Caco-2 (cell line): Measurements from ENCODE around the gene GIPC3. TPM values are rescaled to one million over a fixed set of nuclear protein-coding genes. Genes with fewer than 3 reads are reported as not detected.

Source experiments
- BruUV-seq: library from RNA; stranded (reverse); fragments of 400-500 nt; replicated peaks from 2 replicates; lab custom pipeline; 2021; lab: Mats Ljungman, UMichigan
- CTCF ChIA-PET: fragments of 300-600 bp; sonication (Branson Sonifier 250); formaldehyde crosslinking; loops from one replicate; lab custom pipeline; 2022; ENCODE audit warnings: antibody characterized with exemption; lab: Charles Lee
- POLR2A ChIA-PET: fragments of 300-600 bp; sonication (Branson Sonifier 250); formaldehyde crosslinking; loops from one replicate; lab custom pipeline; 2022; ENCODE audit warnings: antibody characterized with exemption; lab: Charles Lee
- DNase-seq, 2 experiments: peaks; one replicate each; pipeline versions ENCODE4 v3.0.0 to v3.0.0-alpha.2; 2020 to 2022
- H3K27me3 ChIP-seq: replicated peaks from 2 replicates; pipeline ENCODE4 v1.6.0; 2011; ENCODE audit warnings: low read length; ENCODE audit not compliant: control insufficient read depth, insufficient read depth
- H3K36me3 ChIP-seq: 2 replicates; pipeline ENCODE4 v1.5.1; 2011; ENCODE audit warnings: low read length; ENCODE audit not compliant: control insufficient read depth, insufficient read depth
- H3K4me1 ChIP-seq: fragments of 250-450 bp; sonication (Bioruptor Pico); 2 replicates; pipeline ENCODE4 v1.5.1; 2020; ENCODE audit warnings: mild to moderate bottlenecking
- H3K4me3 ChIP-seq: 2 replicates; pipeline ENCODE4 v1.5.1; 2011; ENCODE audit warnings: low read depth, mild to moderate bottlenecking, control low read depth, low read length
- H3K9me3 ChIP-seq: fragments of 250-450 bp; sonication (Bioruptor Pico); 2 replicates; pipeline ENCODE4 v1.5.1; 2020; ENCODE audit warnings: mild to moderate bottlenecking, moderate library complexity
- H3K27ac Mint-ChIP-seq: one replicate; pipeline ENCODE4 v1.8.0; 2022; ENCODE audit warnings: mixed read lengths; ENCODE audit not compliant: unreplicated experiment
- H3K27me3 Mint-ChIP-seq: one replicate; pipeline ENCODE4 v1.8.0; 2022; ENCODE audit warnings: mixed read lengths; ENCODE audit not compliant: insufficient read depth, unreplicated experiment
- H3K36me3 Mint-ChIP-seq: one replicate; pipeline ENCODE4 v1.8.0; 2022; ENCODE audit warnings: mild to moderate bottlenecking, mixed read lengths; ENCODE audit not compliant: insufficient read depth, unreplicated experiment
- H3K4me1 Mint-ChIP-seq: one replicate; pipeline ENCODE4 v1.8.0; 2022; ENCODE audit warnings: low read depth, mixed read lengths; ENCODE audit not compliant: unreplicated experiment
- H3K4me3 Mint-ChIP-seq: one replicate; pipeline ENCODE4 v1.8.0; 2022; ENCODE audit warnings: mild to moderate bottlenecking, moderate library complexity, mixed read lengths; ENCODE audit not compliant: unreplicated experiment
- H3K9me3 Mint-ChIP-seq: one replicate; pipeline ENCODE4 v1.8.0; 2022; ENCODE audit warnings: mixed read lengths; ENCODE audit not compliant: unreplicated experiment
- CTCF ChIP-seq, 2 experiments: fragments of 200-600 bp in 1 of 2; IDR thresholded peaks; 1 replicate in 1 of 2; 2 replicates in 1 of 2; pipeline versions ENCODE4 v1.5.1 to v1.8.0; 2011 to 2022; ENCODE audit warnings: antibody characterized with exemption in 1 of 2, control low read depth in 1 of 2, inconsistent platforms in 1 of 2, low read depth in 1 of 2, low read length in 1 of 2, mild to moderate bottlenecking in 1 of 2, moderate library complexity in 1 of 2; ENCODE audit not compliant: insufficient read depth in 1 of 2, severe bottlenecking in 1 of 2, unreplicated experiment in 1 of 2
- intact Hi-C: fragments of 100-400 bp; cut with micrococcal nuclease; formaldehyde crosslinking; loops from one replicate; pipeline ENCODE4 v1.10.0; 2022; ENCODE audit not compliant: unreplicated experiment
- total RNA-seq: library from RNA; stranded (reverse); gene quantifications from 2 replicates; pipeline ENCODE4 v1.2.3, GENCODE V29; 2022

Gene GIPC3
- total RNA-seq, 1 experiment from 2014 or later: not detected

GRCh38 chr19:3622224-3622623 lies 36.9 kb downstream of the GIPC3 start:
- intact Hi-C loops: loop anchor here (10.0 kb wide), 1 partner anchor 67 kb away; the partner anchor contains the start of gene MFSD12
- Mint-ChIP-seq H3K36me3 (peaks cover 24% of the 10 kb centered on the region), H3K4me1 (peaks cover 7% of the 10 kb centered on the region), H3K4me3 (no peak overlapping the region), H3K27ac (no peak overlapping the region), H3K9me3 (no peaks in the 10 kb centered on the region), H3K27me3 (no peaks in the 10 kb centered on the region)
- ChIA-PET POLR2A (no interaction called here), CTCF (no interaction called here)
- Histone ChIP-seq H3K36me3 (no peaks in the 10 kb centered on the region; the same call in 1 of the 2 replicates), H3K9me3 (no peaks in the 10 kb centered on the region), H3K4me3 (no peak overlapping the region), H3K4me1 (no peaks in the 10 kb centered on the region), H3K27me3 (no peaks in the 10 kb centered on the region)
- no TSS peak for BruUV-seq
- no peak for TF ChIP-seq CTCF (IDR thresholded peaks at IDR 0.05; ENCODE audit: insufficient read depth in 1 of 2, low read depth in 1 of 2, low read length in 1 of 2, severe bottlenecking in 1 of 2, unreplicated experiment in 1 of 2)
- no peak for DNase-seq

GRCh38 chr19:3623716-3624115 lies 38.4 kb downstream of the GIPC3 start:
- POLR2A ChIA-PET: no interaction called here
- Histone ChIP-seq H3K4me3 (no peak overlapping the region), H3K9me3 (no peaks in the 10 kb centered on the region), H3K4me1 (no peaks in the 10 kb centered on the region), H3K36me3 (no peaks in the 10 kb centered on the region; the same call in 1 of the 2 replicates), H3K27me3 (no peaks in the 10 kb centered on the region)
- no peaks in the 10 kb centered on the region for H3K27me3 Mint-ChIP-seq
- CTCF ChIA-PET: no interaction called here
- BruUV-seq: no TSS peak
- H3K4me3 Mint-ChIP-seq: no peak overlapping the region
- peaks cover 25% of the 10 kb centered on the region for H3K36me3 Mint-ChIP-seq
- TF ChIP-seq CTCF (IDR thresholded peaks at IDR 0.05; ENCODE audit: insufficient read depth in 1 of 2, low read depth in 1 of 2, low read length in 1 of 2, severe bottlenecking in 1 of 2, unreplicated experiment in 1 of 2): no peak
- peaks cover 7% of the 10 kb centered on the region for H3K4me1 Mint-ChIP-seq
- no peaks in the 10 kb centered on the region for H3K9me3 Mint-ChIP-seq
- DNase-seq: no peak
- no peak overlapping the region for H3K27ac Mint-ChIP-seq
- intact Hi-C loops: loop anchor here (10.0 kb wide), 1 partner anchor 69 kb away; the partner anchor contains the start of gene MFSD12

DNA sequence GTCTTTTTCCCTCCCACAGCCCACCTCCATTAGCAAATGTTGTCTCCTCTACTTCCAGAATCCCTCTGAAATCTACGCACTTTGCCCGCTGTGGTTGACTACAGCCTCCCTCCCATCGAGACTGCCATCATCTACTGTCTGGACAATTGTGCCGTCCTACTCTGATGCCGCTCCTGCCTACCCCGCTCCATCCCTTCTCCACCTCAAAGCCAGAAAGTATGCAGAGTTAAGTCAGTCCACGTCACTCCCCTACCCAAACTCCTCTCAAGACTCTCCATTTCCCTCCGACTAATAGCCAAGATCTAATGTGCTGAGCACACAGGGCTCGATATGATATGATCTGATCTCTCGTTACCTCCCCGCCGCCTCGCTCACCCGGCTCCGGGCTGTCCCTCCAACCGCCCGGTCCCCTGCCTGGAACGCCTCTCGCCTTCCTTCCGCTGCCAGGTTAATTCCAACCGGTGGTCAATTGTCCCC lies 40.8 kb downstream of the GIPC3 start:
- CTCF ChIA-PET: no interaction called here
- H3K9me3 ChIP-seq: no peaks in the 10 kb centered on the region
- TSS peak; percentile 23 for BruUV-seq
- Mint-ChIP-seq H3K4me3 (peak overlapping the region; percentile 92), H3K27ac (peak overlapping the region; percentile 98), H3K36me3 (peaks cover 35% of the 10 kb centered on the region), H3K4me1 (peaks cover 7% of the 10 kb centered on the region), H3K27me3 (no peaks in the 10 kb centered on the region), H3K9me3 (no peaks in the 10 kb centered on the region)
- POLR2A ChIA-PET: no interaction called here
- no peak for TF ChIP-seq CTCF (IDR thresholded peaks at IDR 0.05; ENCODE audit: insufficient read depth in 1 of 2, low read depth in 1 of 2, low read length in 1 of 2, severe bottlenecking in 1 of 2, unreplicated experiment in 1 of 2)
- H3K27me3 ChIP-seq: no peaks in the 10 kb centered on the region
- intact Hi-C loops: loop anchor here (10.0 kb wide), 1 partner anchor 71 kb away; the partner anchor contains the start of gene MFSD12
- H3K4me3 ChIP-seq: peak overlapping the region; percentile 98
- no peaks in the 10 kb centered on the region for H3K4me1 ChIP-seq
- DNase-seq: no peak
- H3K36me3 ChIP-seq: no peaks in the 10 kb centered on the region; the same call in 1 of the 2 replicates
